Neural cell (in vitro differentiated cells): ENCODE results near the gene RSBN1.

Source experiments
- CTCF ChIP-seq: fragments of 450-650 bp; IDR thresholded peaks from 2 replicates; pipeline ENCODE4 v1.5.1; 2014; ENCODE audit warnings: antibody characterized with exemption, mild to moderate bottlenecking, moderate library complexity; ENCODE audit not compliant: poor library complexity, severe bottlenecking
- EZH2 ChIP-seq: fragments of 200-600, 300-800 bp; shearing (Covaris generic), sonication (generic); IDR thresholded peaks from 2 replicates; pipeline ENCODE4 v1.6.1; 2014; ENCODE audit warnings: antibody characterized with exemption, low read length, borderline replicate concordance, mild to moderate bottlenecking; ENCODE audit not compliant: insufficient read depth, poor library complexity, severe bottlenecking
- SMC3 ChIP-seq: fragments of 450-650 bp; conservative IDR thresholded peaks from 2 replicates; pipeline ENCODE4 v1.6.1; 2014; ENCODE audit warnings: antibody characterized with exemption, mild to moderate bottlenecking, moderate library complexity; ENCODE audit not compliant: poor library complexity
- TAF1 ChIP-seq: IDR thresholded peaks from 2 replicates; pipeline ENCODE4 v1.6.1; 2012; ENCODE audit warnings: low read depth

DNA sequence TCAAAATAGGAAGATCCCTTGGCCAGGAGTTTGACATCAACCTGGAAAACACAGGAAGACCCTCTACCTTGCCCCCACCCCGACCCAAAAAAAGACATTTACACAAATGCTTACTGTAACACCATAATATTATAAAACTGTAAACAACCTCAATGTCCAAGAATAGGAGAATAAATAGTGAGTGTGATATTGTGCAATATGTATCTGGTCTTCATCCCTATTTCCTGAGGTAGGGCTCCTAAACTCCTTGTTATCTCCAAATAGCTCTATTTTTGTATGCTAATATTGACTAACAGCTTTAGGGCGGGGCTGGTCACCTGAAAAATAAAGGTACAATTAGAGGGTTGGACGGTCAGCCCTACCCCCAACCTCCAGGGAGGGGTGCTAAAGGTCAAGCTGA is 23.5 kb downstream of the RSBN1 start:
- TF ChIP-seq CTCF (no peak), TAF1 (no peak), EZH2 (no peak), SMC3 (no peak)
